ENCODE measurements around the gene VEGFB.

The VEGFB gene

GRCh38 chr11:64204464-64204989 lies 29.9 kb upstream of the VEGFB start:
- peak; percentile 84 for TF ChIP-seq CTCF (conservative IDR thresholded peaks at IDR 0.05; ENCODE audit: low read depth)
- peak; percentile 89 for DNase-seq (ENCODE audit: low spot score)
- ChIA-PET CTCF (interaction anchor here (0.6 to 1.9 kb wide), 14 partner anchors 9 to 148 kb away, joined by 3 to 30 read pairs (median 4); partner anchors contain the start of gene GPR137), POLR2A (ENCODE audit: low non-redundant PET) (interaction anchor here (0.6 to 0.7 kb wide), 4 partner anchors 12 to 1214 kb away, joined by 3 to 5 read pairs (median 3); partner anchors contain the start of gene STIP1)
- peak overlapping the region; percentile 60 for H3K27ac ChIP-seq

GRCh38 chr11:64206457-64207255 lies 27.7 kb upstream of the VEGFB start, which contains the start of gene FERMT3:
Gene FERMT3, plus strand, starts transcription at chr11:64206721. Its CDS starts 644 bp downstream, at chr11:64207365.
- H3K27ac ChIP-seq: peak within 1 kb of the TSS; percentile 60
- ChIA-PET POLR2A (ENCODE audit: low non-redundant PET) (interaction anchor here (1.1 kb wide), 1 partner anchor 94 kb away, joined by 3 read pairs; the partner anchor contains the start of gene CATSPERZ), CTCF (interaction anchor here (0.6 to 0.9 kb wide), 5 partner anchors 94 to 397 kb away, joined by 3 to 5 read pairs (median 3); no protein-coding TSS in a partner anchor)
- TF ChIP-seq CTCF (conservative IDR thresholded peaks at IDR 0.05; ENCODE audit: low read depth): no peak
- DNase-seq (ENCODE audit: low spot score): no peak

GRCh38 chr11:64207256-64208085 lies 26.9 kb upstream of the VEGFB start:
- POLR2A ChIA-PET (ENCODE audit: low non-redundant PET): no interaction called here
- DNase-seq (ENCODE audit: low spot score): no peak
- peak overlapping the region; percentile 60 for H3K27ac ChIP-seq
- CTCF ChIA-PET: interaction anchor here (0.6 to 0.7 kb wide), 3 partner anchors 105 to 397 kb away, joined by 3 to 4 read pairs (median 3); no protein-coding TSS in a partner anchor
- TF ChIP-seq CTCF (conservative IDR thresholded peaks at IDR 0.05; ENCODE audit: low read depth): no peak

GRCh38 chr11:64208086-64208795 lies 26.1 kb upstream of the VEGFB start:
- ChIA-PET POLR2A (ENCODE audit: low non-redundant PET) (no interaction called here), CTCF (interaction anchor here (0.5 to 0.6 kb wide), 2 partner anchors 177 to 442 kb away, joined by 3 to 6 read pairs; no protein-coding TSS in a partner anchor)
- TF ChIP-seq CTCF (conservative IDR thresholded peaks at IDR 0.05; ENCODE audit: low read depth): no peak
- no peak for DNase-seq (ENCODE audit: low spot score)
- H3K27ac ChIP-seq: peak overlapping the region; percentile 60

- TF ChIP-seq CTCF (conservative IDR thresholded peaks at IDR 0.05; ENCODE audit: low read depth): no peak
- CTCF ChIA-PET: interaction anchor here (0.5 to 0.9 kb wide), 4 partner anchors 9 to 443 kb away, joined by 3 to 6 read pairs (median 4); no protein-coding TSS in a partner anchor
- POLR2A ChIA-PET (ENCODE audit: low non-redundant PET): interaction anchor here (0.6 kb wide), 1 partner anchor 1455 kb away, joined by 3 read pairs; the partner anchor contains the start of gene ZBTB3
- H3K27ac ChIP-seq: peak overlapping the region; percentile 12; the same call in 1 of the 2 replicates
- DNase-seq (ENCODE audit: low spot score): no peak
Measured at GRCh38 chr11:64208796-64209562, 25.4 kb upstream of the VEGFB start.
